ENCODE measurements around the gene TOX3. TPM values are rescaled to one million over a fixed set of nuclear protein-coding genes. Genes with fewer than 3 reads are reported as not detected.

TOX3 gene
- not detected in 2 replicates for total RNA-seq (2014; rRNA removed; shearing (Covaris generic))

- no peak for DNase-seq (ENCODE audit: low spot score)
Observed at GRCh38 chr16:52547004-52547833, at the start of gene TOX3. Gene TOX3 (minus strand): TSS chr16:52547143. CDS start chr16:52546723, 420 bp downstream.

DNA sequence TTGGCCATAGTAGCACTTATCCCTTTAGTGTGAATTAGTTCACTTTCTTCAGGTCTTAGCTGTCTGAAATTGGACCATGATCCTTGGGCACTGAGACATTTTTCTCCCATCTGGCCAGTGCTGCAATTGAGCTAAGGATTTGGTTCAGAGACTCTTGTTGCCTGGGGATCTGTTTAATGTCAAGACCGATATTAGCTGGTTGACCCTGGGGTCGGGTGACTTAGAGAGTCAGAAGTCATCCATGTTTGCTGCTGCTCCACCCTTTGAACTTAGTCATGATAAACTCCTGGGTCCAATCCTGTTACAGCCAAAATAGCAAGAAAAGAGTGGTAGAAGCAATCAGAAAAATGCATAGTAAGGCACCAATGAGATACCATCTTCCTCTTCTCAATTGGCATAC, 45.8 kb upstream of the TOX3 start:
- DNase-seq (ENCODE audit: low spot score), result no peak

GRCh38 chr16:52591934-52592592, 45.1 kb upstream of the TOX3 start:
- no peak for DNase-seq (ENCODE audit: low spot score)

DNA sequence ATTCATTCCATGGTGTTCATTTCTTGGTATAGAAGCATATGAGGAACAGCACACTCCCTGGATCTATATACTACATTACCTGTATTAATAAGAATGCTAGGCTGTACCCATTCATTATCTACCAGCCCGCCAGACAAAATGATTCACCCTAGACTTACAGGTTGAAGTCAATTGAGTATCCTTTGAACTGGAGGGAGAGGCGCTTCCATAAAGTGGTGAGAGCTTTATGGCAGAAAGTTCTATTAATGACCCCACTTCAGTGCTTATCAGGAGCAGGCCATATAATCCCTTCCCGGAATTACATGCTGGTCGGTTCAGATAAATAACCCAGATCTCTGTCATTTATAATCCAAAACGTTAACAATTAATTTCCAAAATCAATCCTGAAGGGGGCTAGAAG, 44.5 kb upstream of the TOX3 start:
- DNase-seq (ENCODE audit: low spot score), result no peak

DNA sequence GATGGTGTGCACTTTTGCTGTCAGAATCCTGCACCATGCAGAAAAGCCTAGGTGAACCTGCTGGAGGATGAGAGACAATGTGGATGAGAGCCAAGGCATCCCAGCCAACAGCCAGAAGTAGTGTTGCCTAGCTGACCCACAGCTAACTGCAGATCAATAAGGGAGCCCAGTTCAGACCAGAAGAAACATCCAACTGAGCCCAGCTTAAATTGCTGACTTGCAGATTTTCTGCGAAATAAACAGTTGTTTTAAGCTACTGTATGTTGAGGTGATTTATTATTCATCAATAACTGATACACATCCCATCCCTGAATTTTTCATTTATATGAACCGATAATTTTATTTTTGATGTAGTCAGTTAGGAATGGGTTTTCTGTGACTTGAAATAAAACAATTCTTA, 39.2 kb upstream of the TOX3 start:
- DNase-seq (ENCODE audit: low spot score), result no peak

DNA sequence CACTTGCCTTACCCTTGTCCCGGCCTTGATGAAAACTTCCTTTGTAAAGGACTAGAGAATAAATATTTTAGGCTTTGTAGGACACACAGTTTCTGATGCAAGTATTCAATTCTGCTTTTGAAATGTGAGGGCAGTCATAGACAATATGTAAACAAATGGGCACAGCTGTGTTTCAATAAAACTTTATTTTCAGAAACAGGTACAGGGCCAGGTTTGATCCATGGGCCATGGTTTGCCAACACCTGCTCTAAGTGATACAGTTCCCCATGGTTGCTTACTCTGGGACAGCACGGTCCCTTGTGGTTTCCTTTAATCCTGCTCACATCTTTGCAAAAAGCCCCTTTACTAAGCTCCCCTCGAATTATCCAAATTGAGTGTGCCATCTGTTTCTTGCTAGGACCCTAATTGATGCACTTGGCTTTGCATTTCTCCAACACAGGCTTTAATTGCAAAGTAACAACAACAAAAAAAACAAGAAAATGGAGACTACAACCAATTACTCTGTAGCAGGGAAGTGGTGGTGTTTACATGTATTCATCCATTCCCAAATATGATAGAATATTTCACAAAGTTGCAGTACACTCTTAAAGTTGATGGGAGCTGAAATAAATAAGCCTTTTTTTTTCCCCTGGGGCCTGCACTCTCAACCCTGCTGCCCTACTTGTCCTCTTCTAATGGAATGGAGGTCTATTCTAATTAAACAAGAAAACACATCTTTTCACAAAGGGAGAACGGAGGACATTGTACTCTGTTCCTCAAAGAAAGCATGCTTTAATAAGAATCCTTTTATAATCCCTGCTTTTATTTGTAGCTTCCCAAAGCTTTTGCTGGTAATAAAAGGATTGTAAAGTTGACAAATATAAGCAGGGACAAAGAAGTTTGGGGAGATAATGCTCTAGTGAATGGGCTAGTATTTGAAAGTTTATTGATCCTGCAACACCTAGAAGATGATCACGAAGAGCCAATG, 37.7 kb upstream of the TOX3 start:
- no peak for DNase-seq (ENCODE audit: low spot score)

DNA sequence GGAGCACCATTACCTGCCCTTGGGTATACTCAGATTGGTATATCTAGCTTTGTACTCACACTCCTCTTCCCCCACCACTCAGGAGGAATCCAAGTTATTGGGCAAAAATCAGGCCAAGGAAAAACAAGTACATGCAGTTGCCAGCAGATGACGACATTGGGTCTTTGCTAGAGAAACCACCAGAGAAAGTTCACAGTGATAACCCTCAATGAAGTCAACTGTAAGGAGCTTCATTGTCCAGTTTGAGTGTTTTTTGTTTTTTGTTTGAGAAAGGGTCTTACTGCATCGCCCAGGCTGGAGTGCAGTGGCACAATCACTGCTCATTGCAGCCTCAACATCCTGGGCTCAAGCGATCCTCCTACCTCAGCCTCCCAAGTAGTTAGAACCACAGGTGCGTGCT, 34.6 kb upstream of the TOX3 start:
- DNase-seq (ENCODE audit: low spot score), result no peak

- DNase-seq (ENCODE audit: low spot score), result no peak
Observed at GRCh38 chr16:52580488-52580887, 33.5 kb upstream of the TOX3 start.

GRCh38 chr16:52578829-52579498, 32.0 kb upstream of the TOX3 start:
- DNase-seq (ENCODE audit: low spot score), result no peak

DNA sequence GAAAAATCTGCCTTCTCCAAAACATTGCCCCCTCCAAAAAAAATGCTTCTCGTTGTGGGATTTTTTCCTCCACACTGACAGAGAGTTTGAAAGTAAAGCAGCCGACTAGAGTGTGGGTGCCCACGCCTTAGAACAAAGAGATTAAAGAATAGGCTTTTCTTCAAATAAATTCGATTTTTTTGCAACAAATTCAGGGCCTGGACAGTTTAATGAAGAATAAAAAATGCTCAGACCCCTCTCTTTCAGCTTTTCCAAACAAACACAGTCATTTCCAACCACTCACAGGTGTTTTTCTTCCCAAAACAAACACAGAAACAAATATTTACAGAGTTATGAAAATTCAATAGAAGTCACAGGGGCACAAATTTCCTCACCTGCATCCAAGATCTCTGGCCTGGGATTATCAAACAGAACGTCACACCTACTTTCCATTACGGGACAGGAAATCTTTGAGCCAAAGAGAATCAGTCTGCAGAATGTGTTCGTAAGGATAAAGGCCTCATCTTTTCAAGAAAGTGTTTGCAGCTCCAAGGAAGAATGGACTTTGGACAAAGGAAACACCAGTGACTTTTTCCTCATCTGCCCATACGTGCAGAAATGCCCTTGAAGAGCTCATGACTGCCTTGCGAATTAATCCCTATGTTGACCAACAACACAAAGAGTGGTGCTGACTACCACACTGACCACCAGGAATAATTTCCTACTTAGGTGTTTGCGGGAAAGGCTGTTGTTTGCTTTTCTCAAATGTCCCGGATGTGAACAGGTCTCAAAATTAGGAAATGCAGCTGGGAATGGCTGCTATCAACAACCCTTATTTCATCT, 31.3 kb upstream of the TOX3 start:
- DNase-seq (ENCODE audit: low spot score), result no peak

GRCh38 chr16:52577130-52577706, 30.3 kb upstream of the TOX3 start:
- no peak for DNase-seq (ENCODE audit: low spot score)

DNA sequence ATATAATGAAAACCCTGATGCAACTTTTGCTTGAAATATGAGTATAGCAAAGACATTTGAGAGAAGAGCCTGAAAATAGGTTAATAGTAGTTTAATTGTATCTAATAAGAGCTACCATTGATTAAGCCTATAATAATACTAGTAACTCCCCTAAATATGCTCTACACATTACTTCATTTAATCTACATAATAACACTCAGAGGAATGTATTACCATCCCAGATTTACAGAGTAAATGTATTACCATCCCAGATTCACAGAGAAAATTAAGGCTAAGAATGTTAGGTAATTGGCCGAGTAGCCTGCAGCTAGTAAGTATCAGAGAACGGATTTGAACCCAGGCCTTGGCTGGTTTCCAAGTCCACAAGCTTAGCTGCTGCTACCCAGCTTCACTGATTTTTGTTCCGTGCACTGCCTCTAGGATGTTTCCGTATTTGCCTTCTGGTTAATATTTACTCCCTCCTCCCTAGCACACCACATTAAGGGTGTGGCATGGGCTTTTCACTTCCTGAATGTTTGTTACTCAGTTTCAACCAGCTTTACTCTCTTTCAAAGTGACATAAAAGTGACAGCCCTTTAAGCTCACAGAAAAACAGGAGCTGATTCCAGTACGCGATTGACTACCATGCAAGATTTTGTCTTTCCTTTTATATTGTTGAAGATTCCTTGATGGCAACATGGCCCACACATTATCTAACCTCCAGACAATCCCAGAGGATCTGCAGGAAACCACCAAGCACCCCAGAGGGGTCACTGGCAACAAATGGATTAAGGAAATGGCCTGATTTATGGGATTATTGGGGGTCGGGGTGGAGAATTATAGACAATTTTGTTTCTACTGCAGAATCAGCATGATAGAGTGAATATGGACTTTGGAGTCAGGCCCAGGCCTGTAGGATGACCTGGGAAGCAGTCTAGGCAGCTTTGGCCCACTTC, 26.7 kb upstream of the TOX3 start:
- no peak for DNase-seq (ENCODE audit: low spot score)

DNA sequence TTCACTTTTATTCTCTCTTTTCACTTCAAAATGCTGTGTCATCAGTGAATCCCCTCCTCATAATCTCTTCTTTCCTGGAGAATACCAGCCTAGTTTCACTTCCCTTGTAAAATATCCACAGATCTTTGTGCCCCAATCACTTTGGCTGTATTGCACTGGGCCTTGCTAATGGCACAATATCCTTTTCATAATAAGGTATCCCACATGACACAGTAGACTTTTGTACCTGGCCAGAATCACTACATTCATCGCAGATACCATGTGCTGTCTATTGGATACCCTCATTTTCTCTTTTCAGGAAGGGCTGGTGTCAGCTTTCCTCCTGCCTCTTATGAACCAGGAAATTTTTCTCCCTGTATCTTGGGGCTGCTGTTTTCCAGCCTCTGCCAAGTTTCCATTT, 25.7 kb upstream of the TOX3 start:
- no peak for DNase-seq (ENCODE audit: low spot score)

GRCh38 chr16:52570495-52571091, 23.6 kb upstream of the TOX3 start:
- DNase-seq (ENCODE audit: low spot score), result no peak

DNA sequence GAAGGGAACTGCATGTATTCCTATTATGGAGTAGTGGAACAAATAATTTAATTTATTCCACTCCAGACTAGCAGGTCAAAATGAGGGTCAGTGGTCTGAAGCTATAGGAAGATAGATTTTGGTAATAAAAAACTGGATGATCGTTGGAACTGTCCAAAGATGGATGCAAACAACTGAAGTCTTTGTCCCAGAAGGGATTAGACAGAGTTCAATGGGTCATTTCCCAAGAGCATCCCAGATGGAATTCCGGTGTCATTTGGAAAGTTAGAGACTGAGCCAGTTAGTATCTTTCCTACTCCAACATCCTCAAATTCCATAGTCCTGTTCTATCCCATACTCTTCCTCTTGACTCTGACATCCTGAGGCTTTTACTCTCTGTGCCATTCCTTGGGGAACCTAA, 22.8 kb upstream of the TOX3 start:
- no peak for DNase-seq (ENCODE audit: low spot score)

DNA sequence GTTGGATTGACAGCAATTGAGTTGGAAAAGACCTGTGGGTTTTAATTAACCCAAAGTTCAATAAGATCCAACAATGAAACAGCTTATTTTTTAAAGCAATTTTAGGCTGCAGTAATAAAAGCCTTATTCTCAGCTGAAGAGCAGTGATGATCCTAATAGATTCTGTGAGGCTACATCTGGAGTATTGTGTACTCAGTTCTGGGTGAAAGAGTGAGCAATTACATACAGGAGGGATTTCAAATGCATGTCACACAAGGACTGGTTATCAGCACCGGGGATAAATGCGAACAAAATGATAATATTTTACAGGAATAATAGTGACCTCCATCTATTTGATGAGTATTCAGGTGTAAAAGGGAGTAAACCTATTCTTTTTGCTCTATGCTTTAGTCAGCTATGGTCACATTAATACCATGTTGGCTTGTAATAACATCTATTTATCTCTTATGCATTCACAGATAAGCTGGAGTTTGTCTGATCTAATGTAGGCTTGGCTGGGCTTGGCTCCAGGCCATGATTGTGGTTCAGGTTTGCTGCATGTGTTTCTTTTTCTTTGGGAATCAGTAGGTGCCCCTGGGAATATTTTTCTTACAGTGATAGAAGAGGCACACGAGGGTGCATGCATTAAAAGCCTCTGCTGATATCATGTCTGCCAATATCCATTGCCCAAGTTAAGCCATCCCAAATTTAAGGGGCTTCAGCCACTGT, 22.2 kb upstream of the TOX3 start:
- DNase-seq (ENCODE audit: low spot score), result no peak

DNA sequence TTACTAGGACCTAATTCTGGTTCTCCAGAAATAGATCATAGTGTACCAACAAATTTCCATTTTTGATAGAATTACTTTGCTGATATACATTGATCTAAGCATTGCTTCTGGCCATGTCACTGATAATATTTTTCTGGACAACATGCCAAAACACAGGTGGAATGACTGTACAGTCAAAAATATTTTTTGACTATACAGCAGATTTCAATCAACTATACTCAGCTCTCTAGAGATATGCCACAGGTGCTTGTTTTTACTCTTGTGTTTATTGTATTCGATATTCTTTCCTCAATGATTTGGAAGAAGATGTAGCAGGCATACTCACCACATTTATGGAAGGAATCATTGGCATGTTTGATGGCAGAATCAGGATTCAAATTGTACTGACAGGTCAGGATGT, 21.6 kb upstream of the TOX3 start:
- DNase-seq (ENCODE audit: low spot score), result no peak

DNA sequence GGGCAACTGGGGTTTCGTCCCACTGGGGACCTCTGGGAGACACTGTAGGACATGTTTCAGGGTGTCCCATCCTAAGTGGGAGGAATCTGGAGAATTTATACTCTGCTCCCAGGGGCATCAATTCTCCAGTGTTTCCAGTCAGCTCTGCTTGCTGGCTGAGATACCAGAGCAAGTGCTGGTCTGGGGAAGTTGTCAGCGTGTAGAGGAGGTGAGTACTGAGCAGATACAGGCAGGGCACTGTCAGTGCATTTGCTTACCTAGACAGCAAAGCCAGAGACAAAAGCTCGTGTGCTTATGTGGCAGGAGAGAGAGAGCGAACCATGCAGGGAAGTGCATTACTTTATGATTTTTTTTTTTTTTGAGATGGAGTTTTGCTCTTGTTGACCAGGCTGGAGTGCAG, 20.2 kb upstream of the TOX3 start:
- DNase-seq (ENCODE audit: low spot score), result no peak
